ENCODE data around the gene STH. TPM values are rescaled to one million over a fixed set of nuclear protein-coding genes. Genes with fewer than 3 reads are reported as not detected.

STH gene
- total and polyA plus RNA-seq, 2 donors (not counting 1 experiment from before 2014, with no cell fraction given) = not detected

DNA sequence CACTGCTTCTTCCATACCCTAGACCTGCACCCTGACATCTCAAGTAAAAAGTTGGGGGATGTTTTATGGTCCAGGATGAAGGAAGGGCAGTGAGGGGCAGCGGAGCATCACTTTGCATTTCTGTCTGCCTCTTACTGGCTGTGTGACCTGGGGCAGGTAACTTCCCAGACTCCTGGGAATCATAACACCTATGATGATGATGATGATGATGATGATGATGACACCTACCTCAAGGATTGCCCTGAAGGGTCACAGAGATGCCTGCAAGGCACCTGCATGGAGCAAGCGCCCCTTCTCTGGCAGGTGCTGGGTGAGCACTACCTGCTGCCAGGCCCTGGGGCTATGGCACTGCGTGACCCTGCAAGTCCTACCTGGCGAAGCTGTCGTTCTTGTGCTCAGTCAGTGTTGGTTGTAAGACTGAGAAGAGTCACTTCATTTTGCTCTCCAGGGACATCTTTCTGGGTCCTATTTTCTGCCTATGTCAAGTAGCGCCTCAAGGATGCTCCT, 46.2 kb upstream of the STH start:
- Histone ChIP-seq H3K9me3 (ENCODE audit: control insufficient read depth, insufficient read depth, low read depth, low read length) (no peaks in the 10 kb centered on the region), H3K4me3 (replicated peaks in 1 of 4; ENCODE audit: control extremely low read depth in 1 of 4, insufficient read depth in 1 of 4, low read depth in 3 of 4, low read length in 4 of 4) (no peak overlapping the region), H4K20me1 (ENCODE audit: control insufficient read depth, extremely low read depth, insufficient read depth, low read length) (no peaks in the 10 kb centered on the region), H3K4me2 (ENCODE audit: extremely low read depth, insufficient read depth, low read length) (no peak overlapping the region), H3K36me3 (ENCODE audit: control insufficient read depth, insufficient read depth, low read length) (no peaks in the 10 kb centered on the region), H3K4me1 (ENCODE audit: control insufficient read depth, extremely low read depth, insufficient read depth, low read length) (peaks cover 2% of the 10 kb centered on the region), H3K27me3 (ENCODE audit: control insufficient read depth, insufficient read depth, low read length) (peaks cover 14% of the 10 kb centered on the region), H2AFZ (ENCODE audit: low read length) (no peak overlapping the region), H3K27ac (ENCODE audit: insufficient read depth, low read length) (no peak overlapping the region), H3K79me2 (ENCODE audit: control insufficient read depth, insufficient read depth, low read length) (no peaks in the 10 kb centered on the region), H3K9ac (ENCODE audit: insufficient read depth, low read length) (no peak overlapping the region)
- no peak for DNase-seq (ENCODE audit: low read depth in 2 of 2)
- TF ChIP-seq, protein P1, sequence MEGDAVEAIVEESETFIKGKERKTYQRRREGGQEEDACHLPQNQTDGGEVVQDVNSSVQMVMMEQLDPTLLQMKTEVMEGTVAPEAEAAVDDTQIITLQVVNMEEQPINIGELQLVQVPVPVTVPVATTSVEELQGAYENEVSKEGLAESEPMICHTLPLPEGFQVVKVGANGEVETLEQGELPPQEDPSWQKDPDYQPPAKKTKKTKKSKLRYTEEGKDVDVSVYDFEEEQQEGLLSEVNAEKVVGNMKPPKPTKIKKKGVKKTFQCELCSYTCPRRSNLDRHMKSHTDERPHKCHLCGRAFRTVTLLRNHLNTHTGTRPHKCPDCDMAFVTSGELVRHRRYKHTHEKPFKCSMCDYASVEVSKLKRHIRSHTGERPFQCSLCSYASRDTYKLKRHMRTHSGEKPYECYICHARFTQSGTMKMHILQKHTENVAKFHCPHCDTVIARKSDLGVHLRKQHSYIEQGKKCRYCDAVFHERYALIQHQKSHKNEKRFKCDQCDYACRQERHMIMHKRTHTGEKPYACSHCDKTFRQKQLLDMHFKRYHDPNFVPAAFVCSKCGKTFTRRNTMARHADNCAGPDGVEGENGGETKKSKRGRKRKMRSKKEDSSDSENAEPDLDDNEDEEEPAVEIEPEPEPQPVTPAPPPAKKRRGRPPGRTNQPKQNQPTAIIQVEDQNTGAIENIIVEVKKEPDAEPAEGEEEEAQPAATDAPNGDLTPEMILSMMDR (conservative IDR thresholded peaks at IDR 0.05 in 1 of 2, IDR thresholded peaks at IDR 0.05 in 1 of 2; ENCODE audit: low read depth in 1 of 2, low read length in 2 of 2) = no peak
- no peak for TF ChIP-seq EZH2 (IDR thresholded peaks at IDR 0.05; ENCODE audit: low read length, missing control alignments)

DNA sequence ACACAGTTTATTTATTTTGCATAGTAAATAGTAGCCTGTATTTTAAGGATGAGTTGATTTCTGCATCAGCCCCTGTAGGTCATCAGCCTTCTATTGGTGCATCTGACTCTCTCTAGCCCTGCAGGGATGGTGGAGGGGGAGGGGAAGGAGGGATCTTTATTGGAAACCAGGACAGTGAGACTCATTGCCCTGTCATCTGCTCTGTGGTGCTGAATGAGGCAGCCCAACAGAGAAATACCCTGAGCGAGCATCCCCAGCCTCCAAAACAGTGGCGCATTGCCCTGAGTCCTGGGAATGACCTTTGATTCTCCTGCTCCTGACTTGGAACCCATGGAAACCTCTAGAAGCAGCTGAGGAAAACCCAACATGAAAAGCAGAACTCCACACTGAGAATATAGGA, 45.5 kb upstream of the STH start:
- H2AFZ ChIP-seq (ENCODE audit: low read length) = no peak overlapping the region
- no peaks in the 10 kb centered on the region for H4K20me1 ChIP-seq (ENCODE audit: control insufficient read depth, extremely low read depth, insufficient read depth, low read length)
- no peak overlapping the region for H3K9ac ChIP-seq (ENCODE audit: insufficient read depth, low read length)
- H3K4me3 ChIP-seq (replicated peaks in 1 of 4; ENCODE audit: control extremely low read depth in 1 of 4, insufficient read depth in 1 of 4, low read depth in 3 of 4, low read length in 4 of 4) = no peak overlapping the region
- no peaks in the 10 kb centered on the region for H3K79me2 ChIP-seq (ENCODE audit: control insufficient read depth, insufficient read depth, low read length)
- no peak overlapping the region for H3K4me2 ChIP-seq (ENCODE audit: extremely low read depth, insufficient read depth, low read length)
- H3K36me3 ChIP-seq (ENCODE audit: control insufficient read depth, insufficient read depth, low read length) = no peaks in the 10 kb centered on the region
- peaks cover 2% of the 10 kb centered on the region for H3K4me1 ChIP-seq (ENCODE audit: control insufficient read depth, extremely low read depth, insufficient read depth, low read length)
- no peak overlapping the region for H3K27ac ChIP-seq (ENCODE audit: insufficient read depth, low read length)
- no peaks in the 10 kb centered on the region for H3K9me3 ChIP-seq (ENCODE audit: control insufficient read depth, insufficient read depth, low read depth, low read length)
- peaks cover 14% of the 10 kb centered on the region for H3K27me3 ChIP-seq (ENCODE audit: control insufficient read depth, insufficient read depth, low read length)
- no peak for DNase-seq (ENCODE audit: low read depth in 2 of 2)
- TF ChIP-seq, protein P1 (conservative IDR thresholded peaks at IDR 0.05 in 1 of 2, IDR thresholded peaks at IDR 0.05 in 1 of 2; ENCODE audit: low read depth in 1 of 2, low read length in 2 of 2) = no peak
- TF ChIP-seq EZH2 (IDR thresholded peaks at IDR 0.05; ENCODE audit: low read length, missing control alignments) = no peak

DNA sequence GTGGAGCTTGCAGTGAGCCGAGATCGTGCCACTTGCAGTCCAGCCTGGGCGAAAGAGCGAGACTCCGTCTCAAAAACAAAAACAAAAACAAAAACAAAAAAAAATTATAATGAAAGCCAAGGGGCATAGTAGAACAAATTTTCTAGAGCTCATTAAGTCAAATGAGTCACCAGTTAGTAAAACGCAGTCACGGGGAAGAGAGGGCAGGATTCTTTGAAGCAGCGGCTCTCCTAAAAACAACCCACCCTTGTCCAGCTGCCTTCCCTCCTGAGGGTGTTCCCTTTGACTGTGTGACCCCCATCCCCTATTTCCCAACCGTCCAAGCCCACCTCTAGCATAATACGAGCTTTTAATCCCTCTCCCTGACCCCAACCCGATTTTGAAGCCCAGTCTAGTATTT, 44.1 kb upstream of the STH start:
- no peaks in the 10 kb centered on the region for H3K36me3 ChIP-seq (ENCODE audit: control insufficient read depth, insufficient read depth, low read length)
- no peaks in the 10 kb centered on the region for H3K79me2 ChIP-seq (ENCODE audit: control insufficient read depth, insufficient read depth, low read length)
- H3K27ac ChIP-seq (ENCODE audit: insufficient read depth, low read length) = no peak overlapping the region
- no peak overlapping the region for H3K9ac ChIP-seq (ENCODE audit: insufficient read depth, low read length)
- H2AFZ ChIP-seq (ENCODE audit: low read length) = no peak overlapping the region
- no peak overlapping the region for H3K4me3 ChIP-seq (replicated peaks in 1 of 4; ENCODE audit: control extremely low read depth in 1 of 4, insufficient read depth in 1 of 4, low read depth in 3 of 4, low read length in 4 of 4)
- TF ChIP-seq, protein P1 (conservative IDR thresholded peaks at IDR 0.05 in 1 of 2, IDR thresholded peaks at IDR 0.05 in 1 of 2; ENCODE audit: low read depth in 1 of 2, low read length in 2 of 2) = no peak
- no peak for TF ChIP-seq EZH2 (IDR thresholded peaks at IDR 0.05; ENCODE audit: low read length, missing control alignments)
- no peaks in the 10 kb centered on the region for H3K4me1 ChIP-seq (ENCODE audit: control insufficient read depth, extremely low read depth, insufficient read depth, low read length)
- peaks cover 12% of the 10 kb centered on the region for H3K27me3 ChIP-seq (ENCODE audit: control insufficient read depth, insufficient read depth, low read length)
- H3K9me3 ChIP-seq (ENCODE audit: control insufficient read depth, insufficient read depth, low read depth, low read length) = no peaks in the 10 kb centered on the region
- no peaks in the 10 kb centered on the region for H4K20me1 ChIP-seq (ENCODE audit: control insufficient read depth, extremely low read depth, insufficient read depth, low read length)
- peak in 1 of 2 donors; percentile 17 for DNase-seq (ENCODE audit: low read depth in 2 of 2)
- H3K4me2 ChIP-seq (ENCODE audit: extremely low read depth, insufficient read depth, low read length) = no peak overlapping the region
